Glutamatergic neuron (in vitro differentiated cells): ENCODE data around the gene OR3A2. TPM values are rescaled to one million over a fixed set of nuclear protein-coding genes. Genes with fewer than 3 reads are reported as not detected.
"Not testable (repeated sequence)": the region's sequence is repeated elsewhere in the genome, so short reads cannot be mapped to it uniquely, and the experiment has no call there.

Source experiments
- DNase-seq: peaks from one replicate; pipeline ENCODE4 v3.0.0; 2022
- H3K27ac Mint-ChIP-seq: one replicate; pipeline ENCODE4 v1.8.0; 2020; ENCODE audit warnings: mild to moderate bottlenecking, mixed read lengths, inconsistent platforms; ENCODE audit not compliant: unreplicated experiment
- H3K27me3 Mint-ChIP-seq: one replicate; pipeline ENCODE4 v1.8.0; 2020; ENCODE audit warnings: mild to moderate bottlenecking, moderate library complexity, mixed read lengths, inconsistent platforms; ENCODE audit not compliant: unreplicated experiment
- H3K36me3 Mint-ChIP-seq: one replicate; pipeline ENCODE4 v1.8.0; 2020; ENCODE audit warnings: mild to moderate bottlenecking, mixed read lengths, inconsistent platforms; ENCODE audit not compliant: unreplicated experiment
- H3K4me1 Mint-ChIP-seq: one replicate; pipeline ENCODE4 v1.8.0; 2020; ENCODE audit warnings: mild to moderate bottlenecking, low read depth, mixed read lengths, inconsistent platforms; ENCODE audit not compliant: unreplicated experiment
- H3K4me3 Mint-ChIP-seq: one replicate; pipeline ENCODE4 v1.8.0; 2020; ENCODE audit warnings: mild to moderate bottlenecking, mixed read lengths, inconsistent platforms; ENCODE audit not compliant: unreplicated experiment
- H3K9me3 Mint-ChIP-seq: one replicate; pipeline ENCODE4 v1.8.0; 2020; ENCODE audit warnings: mild to moderate bottlenecking, moderate library complexity, mixed read lengths, inconsistent platforms; ENCODE audit not compliant: unreplicated experiment
- CTCF ChIP-seq: fragments of 200-600 bp; sonication (generic); IDR thresholded peaks from one replicate; pipeline ENCODE4 v1.5.0; 2021; ENCODE audit not compliant: partially characterized antibody, unreplicated experiment
- total RNA-seq: library from RNA; stranded (reverse); fragmentation: NEBNext Ultra II Directional; extraction: Animal tissue kit (Norgen Biotek cat#: 25700); gene quantifications from one replicate; pipeline ENCODE4 v1.2.1, GENCODE V29; 2021; ENCODE audit not compliant: unreplicated experiment

OR3A2 gene
- total RNA-seq, 1 donor from 2014 or later, result 2.6 TPM

- H3K36me3 Mint-ChIP-seq, result no peaks in the 10 kb centered on the region
- peaks cover 2% of the 10 kb centered on the region for H3K27me3 Mint-ChIP-seq
- H3K4me1 Mint-ChIP-seq, result no peaks in the 10 kb centered on the region
- H3K27ac Mint-ChIP-seq, result no peak overlapping the region
- H3K9me3 Mint-ChIP-seq, result no peaks in the 10 kb centered on the region
- H3K4me3 Mint-ChIP-seq, result no peak overlapping the region
- no peak for DNase-seq
- no peak for TF ChIP-seq CTCF
Observed at GRCh38 chr17:3256575-3256974, 129.5 kb downstream of the OR3A2 start.

- H3K9me3 Mint-ChIP-seq, DNase-seq, H3K4me1 Mint-ChIP-seq, H3K4me3 Mint-ChIP-seq, H3K27ac Mint-ChIP-seq, H3K36me3 Mint-ChIP-seq, H3K27me3 Mint-ChIP-seq: not testable (repeated sequence)
Observed at GRCh38 chr17:3249013-3249412, 137.1 kb downstream of the OR3A2 start.

GRCh38 chr17:3244841-3245240, 141.3 kb downstream of the OR3A2 start:
- H3K27me3 Mint-ChIP-seq, H3K9me3 Mint-ChIP-seq, DNase-seq, H3K4me3 Mint-ChIP-seq, H3K27ac Mint-ChIP-seq, H3K36me3 Mint-ChIP-seq, H3K4me1 Mint-ChIP-seq: not testable (repeated sequence)

- H3K27me3 Mint-ChIP-seq, H3K36me3 Mint-ChIP-seq, H3K27ac Mint-ChIP-seq: not testable (repeated sequence)
Observed at GRCh38 chr17:3241044-3241443, 145.1 kb downstream of the OR3A2 start.

GRCh38 chr17:3238685-3239084, 147.4 kb downstream of the OR3A2 start:
- not testable (repeated sequence) for H3K4me1 Mint-ChIP-seq, H3K9me3 Mint-ChIP-seq, H3K36me3 Mint-ChIP-seq, DNase-seq, H3K4me3 Mint-ChIP-seq, H3K27ac Mint-ChIP-seq, H3K27me3 Mint-ChIP-seq

More at GRCh38 chr17:3241044-3241443, 145.1 kb downstream of the OR3A2 start:
- not testable (repeated sequence) for DNase-seq, H3K9me3 Mint-ChIP-seq, H3K4me3 Mint-ChIP-seq, H3K4me1 Mint-ChIP-seq

GRCh38 chr17:3232300-3232699, 153.8 kb downstream of the OR3A2 start:
- H3K4me3 Mint-ChIP-seq, DNase-seq, H3K9me3 Mint-ChIP-seq, H3K27ac Mint-ChIP-seq, H3K36me3 Mint-ChIP-seq, H3K27me3 Mint-ChIP-seq, H3K4me1 Mint-ChIP-seq: not testable (repeated sequence)

Other genes with a start within 250 kb of the OR3A2 start
- not detected for gene OR1A2, start 188.8 kb downstream of the OR3A2 start, total RNA-seq
- not detected for gene OR1A1, start 178.6 kb downstream of the OR3A2 start, total RNA-seq
- gene OR3A1, start 87.9 kb downstream of the OR3A2 start, total RNA-seq, result 0.59 TPM
- gene OR1E1, start 12.1 kb upstream of the OR3A2 start, total RNA-seq, result not detected
- gene OR3A3, start 25.1 kb upstream of the OR3A2 start, total RNA-seq, result not detected
- gene OR1E2, start 47.5 kb upstream of the OR3A2 start, total RNA-seq, result not detected
- gene SPATA22, start 85.5 kb upstream of the OR3A2 start, total RNA-seq, result not detected
- gene ASPA, start 89.7 kb upstream of the OR3A2 start, total RNA-seq, result not detected
- 0.74 TPM for gene TRPV3, start 171.5 kb upstream of the OR3A2 start, total RNA-seq
- 29.8 TPM for gene TRPV1, start 223.1 kb upstream of the OR3A2 start, total RNA-seq
- gene SHPK, start 249.9 kb upstream of the OR3A2 start, total RNA-seq, result 35.5 TPM